ENCODE measurements around the gene VSIG10.
"Not testable (repeated sequence)": the region's sequence is repeated elsewhere in the genome, so short reads cannot be mapped to it uniquely, and the experiment has no call there.

Gene VSIG10

DNA sequence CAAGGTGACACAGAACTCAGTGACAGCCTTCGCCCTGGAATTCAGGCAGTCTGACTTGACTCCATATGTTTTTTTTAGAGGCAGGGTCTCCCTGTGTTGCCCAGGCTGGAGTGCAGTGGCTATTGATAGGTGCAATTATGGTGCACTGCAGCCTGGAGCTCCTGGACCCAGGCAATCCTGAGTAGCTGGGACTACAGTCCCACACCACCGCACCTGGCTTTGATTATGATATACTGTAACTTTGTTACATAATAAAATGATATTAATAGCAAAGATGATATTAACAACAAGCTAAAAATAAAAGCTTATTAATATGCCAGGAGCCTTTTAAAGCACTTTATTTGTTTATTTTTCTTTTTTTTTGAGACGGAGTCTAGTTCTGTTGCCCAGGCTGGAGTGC is 9.8 kb downstream of the VSIG10 start:
- Histone ChIP-seq H3K4me1 (ENCODE audit: control insufficient read depth in 5 of 5, insufficient read depth in 5 of 5, low read length in 5 of 5) (peaks cover 0 to 8% (median 0%) of the 10 kb centered on the region in 5 donors), H3K36me3 (ENCODE audit: control insufficient read depth in 5 of 5, insufficient read depth in 5 of 5, low read length in 5 of 5) (peaks cover 0 to 17% (median 15%) of the 10 kb centered on the region in 5 donors), H3K9me3 (ENCODE audit: control insufficient read depth in 5 of 5, low read length in 5 of 5) (no peaks in the 10 kb centered on the region), H3K27ac (ENCODE audit: low read depth, low read length) (no peak overlapping the region), H3K4me3 (ENCODE audit: low read depth in 1 of 5, low read length in 5 of 5) (no peak overlapping the region), H3K9ac (ENCODE audit: low read length in 5 of 5) (no peak overlapping the region), H3K27me3 (ENCODE audit: control insufficient read depth in 5 of 5, insufficient read depth in 4 of 5, low read length in 5 of 5) (no peaks in the 10 kb centered on the region)

DNA sequence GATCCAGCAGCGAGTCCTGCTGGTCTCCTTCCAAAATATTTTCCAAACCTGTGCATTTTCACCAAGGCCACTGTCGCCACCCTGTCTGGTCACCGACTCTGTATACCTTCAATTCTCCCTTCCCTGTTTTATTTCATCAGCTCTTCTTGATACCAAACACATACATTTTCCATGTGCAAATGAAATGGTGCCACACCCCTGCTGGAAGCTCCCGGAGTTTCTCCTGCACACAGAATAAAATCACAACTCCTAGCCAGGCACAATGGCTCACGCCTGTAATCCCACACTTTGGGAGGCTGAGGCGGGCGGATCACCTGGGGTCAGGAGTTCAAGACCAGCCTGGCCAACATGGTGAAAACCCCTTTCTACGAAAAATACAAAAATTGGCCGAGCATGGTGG is 14.0 kb downstream of the VSIG10 start:
- H3K4me3 ChIP-seq (ENCODE audit: low read depth in 1 of 5, low read length in 5 of 5), result no peak overlapping the region
- H3K36me3 ChIP-seq (ENCODE audit: control insufficient read depth in 5 of 5, insufficient read depth in 5 of 5, low read length in 5 of 5), result peaks cover 0 to 17% (median 12%) of the 10 kb centered on the region in 5 donors
- no peak overlapping the region for H3K9ac ChIP-seq (ENCODE audit: low read length in 5 of 5)
- peaks cover 0 to 8% (median 0%) of the 10 kb centered on the region in 5 donors for H3K4me1 ChIP-seq (ENCODE audit: control insufficient read depth in 5 of 5, insufficient read depth in 5 of 5, low read length in 5 of 5)
- H3K27me3 ChIP-seq (ENCODE audit: control insufficient read depth in 5 of 5, insufficient read depth in 4 of 5, low read length in 5 of 5), result no peaks in the 10 kb centered on the region
- no peak overlapping the region for H3K27ac ChIP-seq (ENCODE audit: low read depth, low read length)
- no peaks in the 10 kb centered on the region for H3K9me3 ChIP-seq (ENCODE audit: control insufficient read depth in 5 of 5, low read length in 5 of 5)

DNA sequence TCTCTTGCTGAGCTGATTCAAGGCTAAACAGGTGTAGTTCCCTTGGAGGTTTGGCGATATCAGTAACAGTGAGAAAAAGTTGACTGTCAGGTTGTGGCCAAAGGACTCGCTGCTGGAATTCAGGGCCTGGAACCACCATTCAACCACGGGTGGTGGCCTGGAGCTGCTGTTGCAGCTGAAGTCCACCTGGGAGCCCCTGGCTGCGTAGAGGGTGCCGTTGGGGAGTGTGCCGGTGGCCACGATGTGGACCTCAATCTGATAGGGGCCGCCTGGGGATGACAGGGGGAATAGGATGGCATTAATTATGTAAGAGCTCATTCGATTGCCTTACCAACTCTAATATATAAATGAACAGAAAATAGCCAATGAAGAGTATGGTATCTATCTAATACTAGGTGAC is 21.6 kb downstream of the VSIG10 start:
- no peak overlapping the region for H3K4me3 ChIP-seq (ENCODE audit: low read depth in 1 of 5, low read length in 5 of 5)
- H3K9me3 ChIP-seq (ENCODE audit: control insufficient read depth in 5 of 5, low read length in 5 of 5), result peaks cover 0 to 3% (median 3%) of the 10 kb centered on the region in 5 donors
- no peaks in the 10 kb centered on the region for H3K4me1 ChIP-seq (ENCODE audit: control insufficient read depth in 5 of 5, insufficient read depth in 5 of 5, low read length in 5 of 5)
- H3K9ac ChIP-seq (ENCODE audit: low read length in 5 of 5), result no peak overlapping the region
- H3K36me3 ChIP-seq (ENCODE audit: control insufficient read depth in 5 of 5, insufficient read depth in 5 of 5, low read length in 5 of 5), result peaks cover 6 to 37% (median 31%) of the 10 kb centered on the region in 5 donors
- H3K27me3 ChIP-seq (ENCODE audit: control insufficient read depth in 5 of 5, insufficient read depth in 4 of 5, low read length in 5 of 5), result no peaks in the 10 kb centered on the region
- H3K27ac ChIP-seq (ENCODE audit: low read depth, low read length), result no peak overlapping the region

DNA sequence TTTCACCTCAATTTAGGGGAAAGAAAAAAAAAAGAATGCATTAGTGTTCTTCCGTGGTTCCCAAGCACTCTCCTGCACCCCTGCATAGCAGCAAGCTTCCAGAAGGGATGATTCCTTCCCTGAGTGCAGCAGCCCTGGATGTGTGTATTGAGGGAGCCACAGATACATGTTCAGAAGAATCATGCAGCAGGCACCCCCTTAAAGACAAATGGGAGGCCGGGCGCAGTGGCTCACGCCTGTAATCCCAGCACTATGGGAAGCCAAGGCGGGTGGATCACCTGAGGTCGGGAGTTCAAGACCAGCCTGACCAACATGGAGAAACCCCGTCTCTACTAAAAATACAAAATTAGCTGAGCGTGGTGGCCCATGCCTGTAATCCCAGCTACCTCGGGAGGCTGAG is 22.3 kb downstream of the VSIG10 start:
- not testable (repeated sequence) for H3K4me1 ChIP-seq (ENCODE audit: control insufficient read depth in 5 of 5, insufficient read depth in 5 of 5, low read length in 5 of 5); H3K27ac ChIP-seq (ENCODE audit: low read depth, low read length); H3K27me3 ChIP-seq (ENCODE audit: control insufficient read depth in 5 of 5, insufficient read depth in 4 of 5, low read length in 5 of 5); H3K9ac ChIP-seq (ENCODE audit: low read length in 5 of 5); H3K9me3 ChIP-seq (ENCODE audit: control insufficient read depth in 5 of 5, low read length in 5 of 5); H3K4me3 ChIP-seq (ENCODE audit: low read depth in 1 of 5, low read length in 5 of 5)
- H3K36me3 ChIP-seq (ENCODE audit: control insufficient read depth in 5 of 5, insufficient read depth in 5 of 5, low read length in 5 of 5), result peaks cover 6 to 43% (median 31%) of the 10 kb centered on the region in 5 donors

DNA sequence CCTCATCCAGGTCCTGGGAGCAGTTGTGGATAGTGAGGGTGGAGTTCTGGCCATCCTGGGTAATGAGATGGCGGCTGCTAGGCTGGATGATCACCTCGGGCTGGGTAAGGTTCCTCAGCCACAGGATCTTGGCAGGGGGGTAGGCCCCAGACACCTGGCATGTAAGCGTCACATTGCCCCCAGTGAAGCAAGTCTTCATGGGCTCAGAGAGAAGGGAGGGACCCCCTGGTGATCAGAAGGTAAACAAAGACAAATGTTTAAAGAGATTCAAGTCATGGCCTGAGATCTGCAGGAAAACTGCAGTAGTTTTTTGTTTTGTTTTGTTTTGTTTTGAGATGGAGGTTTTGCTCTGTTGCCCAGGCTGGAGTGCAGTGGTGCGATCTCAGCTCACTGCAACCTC is 30.0 kb downstream of the VSIG10 start:
- H3K4me3 ChIP-seq (ENCODE audit: low read depth in 1 of 5, low read length in 5 of 5), result no peak overlapping the region
- H3K27ac ChIP-seq (ENCODE audit: low read depth, low read length), result no peak overlapping the region
- H3K9me3 ChIP-seq (ENCODE audit: control insufficient read depth in 5 of 5, low read length in 5 of 5), result peaks cover 0 to 3% (median 3%) of the 10 kb centered on the region in 5 donors
- H3K27me3 ChIP-seq (ENCODE audit: control insufficient read depth in 5 of 5, insufficient read depth in 4 of 5, low read length in 5 of 5), result no peaks in the 10 kb centered on the region
- H3K36me3 ChIP-seq (ENCODE audit: control insufficient read depth in 5 of 5, insufficient read depth in 5 of 5, low read length in 5 of 5), result peaks cover 6 to 41% (median 21%) of the 10 kb centered on the region in 5 donors
- H3K9ac ChIP-seq (ENCODE audit: low read length in 5 of 5), result no peak overlapping the region
- H3K4me1 ChIP-seq (ENCODE audit: control insufficient read depth in 5 of 5, insufficient read depth in 5 of 5, low read length in 5 of 5), result no peaks in the 10 kb centered on the region

DNA sequence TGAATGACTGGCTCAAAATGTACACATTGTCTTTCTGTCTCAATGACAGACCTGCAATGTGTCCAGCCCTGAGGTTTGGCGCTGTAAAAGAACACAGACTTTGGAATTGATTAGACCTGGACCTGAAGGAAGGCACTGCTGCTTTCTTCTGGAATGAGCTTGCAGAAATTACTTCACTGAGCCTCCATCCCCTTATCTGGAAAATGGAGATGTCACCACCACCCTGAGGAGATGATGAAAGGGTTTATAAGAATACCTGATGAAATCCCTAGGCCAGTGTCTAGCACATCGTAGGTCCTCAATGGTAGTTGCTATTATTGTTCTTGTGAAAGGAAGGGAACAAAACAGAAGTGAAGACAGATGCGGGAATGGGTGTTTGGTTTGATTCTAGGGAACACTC is 33.2 kb downstream of the VSIG10 start:
- no peaks in the 10 kb centered on the region for H3K9me3 ChIP-seq (ENCODE audit: control insufficient read depth in 5 of 5, low read length in 5 of 5)
- no peak overlapping the region for H3K27ac ChIP-seq (ENCODE audit: low read depth, low read length)
- H3K27me3 ChIP-seq (ENCODE audit: control insufficient read depth in 5 of 5, insufficient read depth in 4 of 5, low read length in 5 of 5), result no peaks in the 10 kb centered on the region
- peaks cover 4 to 23% (median 17%) of the 10 kb centered on the region in 5 donors for H3K36me3 ChIP-seq (ENCODE audit: control insufficient read depth in 5 of 5, insufficient read depth in 5 of 5, low read length in 5 of 5)
- H3K4me1 ChIP-seq (ENCODE audit: control insufficient read depth in 5 of 5, insufficient read depth in 5 of 5, low read length in 5 of 5), result no peaks in the 10 kb centered on the region
- no peak overlapping the region for H3K9ac ChIP-seq (ENCODE audit: low read length in 5 of 5)
- H3K4me3 ChIP-seq (ENCODE audit: low read depth in 1 of 5, low read length in 5 of 5), result no peak overlapping the region

DNA sequence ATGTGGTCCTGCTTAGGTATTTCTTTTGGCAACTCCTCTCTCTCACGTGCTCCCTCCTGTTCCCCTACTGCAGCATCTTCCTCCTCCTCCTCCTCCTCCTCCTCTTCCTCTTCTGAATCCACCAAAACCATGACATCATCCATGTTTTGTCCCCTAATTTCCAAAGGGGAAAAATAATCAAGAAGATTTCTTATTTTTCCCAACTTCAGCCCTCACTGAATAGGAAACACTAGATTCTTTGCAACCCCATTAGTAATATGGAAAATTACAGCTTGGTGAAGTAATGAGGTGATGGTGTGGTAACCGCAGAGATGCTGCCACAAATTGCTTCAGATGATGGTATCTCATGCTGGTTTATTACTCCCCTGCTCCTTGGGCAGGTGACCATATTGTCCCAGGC is 35.4 kb downstream of the VSIG10 start:
- Histone ChIP-seq H3K9me3 (ENCODE audit: control insufficient read depth in 5 of 5, low read length in 5 of 5) (no peaks in the 10 kb centered on the region), H3K4me1 (ENCODE audit: control insufficient read depth in 5 of 5, insufficient read depth in 5 of 5, low read length in 5 of 5) (peaks cover 0 to 19% (median 15%) of the 10 kb centered on the region in 5 donors), H3K9ac (ENCODE audit: low read length in 5 of 5) (no peak overlapping the region), H3K36me3 (ENCODE audit: control insufficient read depth in 5 of 5, insufficient read depth in 5 of 5, low read length in 5 of 5) (peaks cover 4 to 19% (median 16%) of the 10 kb centered on the region in 5 donors), H3K4me3 (ENCODE audit: low read depth in 1 of 5, low read length in 5 of 5) (no peak overlapping the region), H3K27me3 (ENCODE audit: control insufficient read depth in 5 of 5, insufficient read depth in 4 of 5, low read length in 5 of 5) (no peaks in the 10 kb centered on the region), H3K27ac (ENCODE audit: low read depth, low read length) (no peak overlapping the region)

DNA sequence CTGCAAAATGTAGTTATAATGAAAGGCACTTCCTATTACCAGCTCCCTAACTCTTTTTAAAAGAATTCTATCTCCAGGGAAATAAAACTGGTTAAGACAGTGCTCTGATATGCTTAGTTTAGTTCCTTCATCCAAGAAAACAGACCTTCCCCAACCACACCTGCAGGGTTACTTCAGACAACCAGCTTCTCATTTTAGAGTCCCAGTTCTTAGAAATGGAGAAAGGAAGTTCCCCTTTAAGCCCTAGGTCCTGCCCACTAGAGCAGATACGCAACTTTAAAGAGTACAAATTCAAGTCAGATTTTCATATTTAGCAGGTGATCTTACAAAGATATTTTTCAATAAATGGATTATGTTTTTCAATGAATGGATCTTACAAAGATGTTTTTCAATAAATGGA is 38.4 kb downstream of the VSIG10 start:
- no peak overlapping the region for H3K4me3 ChIP-seq (ENCODE audit: low read depth in 1 of 5, low read length in 5 of 5)
- H3K36me3 ChIP-seq (ENCODE audit: control insufficient read depth in 5 of 5, insufficient read depth in 5 of 5, low read length in 5 of 5), result peaks cover 0 to 5% (median 3%) of the 10 kb centered on the region in 5 donors
- H3K27ac ChIP-seq (ENCODE audit: low read depth, low read length), result no peak overlapping the region
- no peaks in the 10 kb centered on the region for H3K27me3 ChIP-seq (ENCODE audit: control insufficient read depth in 5 of 5, insufficient read depth in 4 of 5, low read length in 5 of 5)
- no peaks in the 10 kb centered on the region for H3K9me3 ChIP-seq (ENCODE audit: control insufficient read depth in 5 of 5, low read length in 5 of 5)
- H3K4me1 ChIP-seq (ENCODE audit: control insufficient read depth in 5 of 5, insufficient read depth in 5 of 5, low read length in 5 of 5), result peaks cover 0 to 41% (median 28%) of the 10 kb centered on the region in 5 donors
- no peak overlapping the region for H3K9ac ChIP-seq (ENCODE audit: low read length in 5 of 5)

DNA sequence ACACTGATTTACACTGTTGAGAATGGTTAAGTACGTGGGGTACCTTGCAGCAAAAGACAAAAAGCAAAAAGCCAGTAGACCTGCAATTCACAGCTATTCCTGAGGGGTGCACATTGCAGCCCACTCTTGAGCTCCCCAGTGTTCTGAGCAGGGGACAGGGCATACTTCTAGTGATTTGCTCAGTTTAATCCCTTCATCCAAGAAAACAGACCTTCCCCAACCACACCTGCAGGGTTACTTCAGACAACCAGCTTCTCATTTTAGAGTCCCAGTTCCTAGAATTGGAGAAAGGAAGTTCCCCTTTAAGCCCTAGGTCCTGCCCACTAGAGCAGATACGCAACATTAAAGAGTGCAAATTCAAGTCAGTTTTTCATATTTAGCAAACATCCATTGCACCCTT is 39.2 kb downstream of the VSIG10 start:
- peaks cover 0 to 5% (median under 1%) of the 10 kb centered on the region in 5 donors for H3K36me3 ChIP-seq (ENCODE audit: control insufficient read depth in 5 of 5, insufficient read depth in 5 of 5, low read length in 5 of 5)
- H3K9ac ChIP-seq (ENCODE audit: low read length in 5 of 5), result no peak overlapping the region
- H3K27ac ChIP-seq (ENCODE audit: low read depth, low read length), result no peak overlapping the region
- no peaks in the 10 kb centered on the region for H3K27me3 ChIP-seq (ENCODE audit: control insufficient read depth in 5 of 5, insufficient read depth in 4 of 5, low read length in 5 of 5)
- H3K4me1 ChIP-seq (ENCODE audit: control insufficient read depth in 5 of 5, insufficient read depth in 5 of 5, low read length in 5 of 5), result peaks cover 0 to 49% (median 36%) of the 10 kb centered on the region in 5 donors
- H3K4me3 ChIP-seq (ENCODE audit: low read depth in 1 of 5, low read length in 5 of 5), result no peak overlapping the region
- no peaks in the 10 kb centered on the region for H3K9me3 ChIP-seq (ENCODE audit: control insufficient read depth in 5 of 5, low read length in 5 of 5)

DNA sequence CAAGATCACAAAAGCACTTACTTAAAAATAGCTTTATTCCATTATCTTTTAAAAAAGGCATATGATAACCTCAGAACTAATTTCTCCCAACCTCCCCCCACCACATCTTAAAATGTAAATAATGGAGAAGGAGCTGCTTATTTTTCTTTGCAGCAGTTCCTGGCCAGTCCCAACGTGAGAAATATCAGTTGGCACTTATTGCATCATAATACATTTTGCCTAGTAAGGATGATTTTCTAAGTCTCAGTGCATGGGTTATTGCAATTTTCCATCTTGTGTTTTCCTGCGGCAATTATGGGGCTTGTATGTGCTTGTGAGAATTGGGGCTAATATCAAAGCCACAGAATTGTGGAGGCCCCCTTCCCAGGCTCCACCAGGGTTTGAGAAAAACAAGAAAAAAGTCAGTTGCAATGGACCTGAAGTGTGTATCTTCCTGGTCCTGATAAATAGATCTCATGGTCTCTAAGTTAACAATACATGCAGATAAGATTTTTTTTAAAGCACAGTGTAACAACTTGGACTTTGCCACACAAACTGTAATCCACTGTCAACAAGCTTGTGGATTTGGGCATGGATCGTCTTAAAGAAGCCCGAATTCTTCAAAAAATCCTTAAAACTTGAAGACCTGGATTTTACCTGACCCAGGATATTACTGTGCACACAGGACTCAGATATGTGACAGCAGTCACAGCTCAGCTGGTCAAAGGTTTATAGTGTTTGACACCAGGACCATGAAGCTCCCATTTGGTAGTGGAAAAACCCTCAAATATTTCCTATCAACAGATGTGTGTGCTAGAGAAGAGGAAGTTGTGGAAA is 40.0 kb downstream of the VSIG10 start:
- Histone ChIP-seq H3K9ac (ENCODE audit: low read length in 5 of 5) (no peak overlapping the region), H3K4me3 (ENCODE audit: low read depth in 1 of 5, low read length in 5 of 5) (no peak overlapping the region), H3K27ac (ENCODE audit: low read depth, low read length) (peak overlapping the region; percentile 10)

More for the DNA sequence above, 40.0 kb downstream of the VSIG10 start:
- Histone ChIP-seq H3K27me3 (ENCODE audit: control insufficient read depth in 5 of 5, insufficient read depth in 4 of 5, low read length in 5 of 5) (no peaks in the 10 kb centered on the region), H3K4me1 (ENCODE audit: control insufficient read depth in 5 of 5, insufficient read depth in 5 of 5, low read length in 5 of 5) (peaks cover 0 to 57% (median 42%) of the 10 kb centered on the region in 5 donors), H3K9me3 (ENCODE audit: control insufficient read depth in 5 of 5, low read length in 5 of 5) (no peaks in the 10 kb centered on the region), H3K36me3 (ENCODE audit: control insufficient read depth in 5 of 5, insufficient read depth in 5 of 5, low read length in 5 of 5) (peaks cover 0 to 5% (median 0%) of the 10 kb centered on the region in 5 donors)
